Panc1 (cell line): ENCODE results near the gene SCLT1. TPM values are rescaled to one million over a fixed set of nuclear protein-coding genes. Genes with fewer than 3 reads are reported as not detected.

Source experiments
- ATAC-seq: fragments of 200-7000 bp; cut with Tn5 transposase; 2 replicates; pipeline ENCODE4 v1.9.1; 2020; ENCODE audit warnings: mild to moderate bottlenecking, moderate library complexity
- BruUV-seq: library from RNA; stranded (reverse); fragments of 400-500 nt; replicated peaks from 2 replicates; lab custom pipeline; 2021; lab: Mats Ljungman, UMichigan
- CTCF ChIA-PET: fragments of 300-600 bp; sonication (Branson Sonifier 250); formaldehyde crosslinking; loops from one replicate; lab custom pipeline; 2022; ENCODE audit warnings: antibody characterized with exemption; lab: Charles Lee
- POLR2A ChIA-PET: fragments of 300-600 bp; sonication (Branson Sonifier 250); formaldehyde crosslinking; loops from one replicate; lab custom pipeline; 2022; ENCODE audit warnings: antibody characterized with exemption; lab: Charles Lee
- DNase-seq: peaks from one replicate; pipeline ENCODE4 v3.0.0-alpha.2; 2010; ENCODE audit warnings: low read depth, low spot score
- H3K27ac ChIP-seq: 2 replicates; pipeline ENCODE4 v1.5.1; 2011; ENCODE audit warnings: mild to moderate bottlenecking, low read length, inconsistent platforms
- H3K27me3 ChIP-seq: fragments of 200-500 bp; sonication (Bioruptor generic); 2 replicates; pipeline ENCODE4 v1.6.0; 2014; ENCODE audit warnings: low read length, inconsistent platforms; ENCODE audit not compliant: control insufficient read depth, insufficient read depth
- H3K36me3 ChIP-seq: fragments of 200-500 bp; sonication (Bioruptor generic); 2 replicates; pipeline ENCODE4 v1.5.1; 2014; ENCODE audit warnings: inconsistent platforms, mild to moderate bottlenecking, low read length, moderate library complexity; ENCODE audit not compliant: control insufficient read depth, insufficient read depth
- H3K4me1 ChIP-seq: 2 replicates; pipeline ENCODE4 v1.5.1; 2011; ENCODE audit warnings: inconsistent platforms, mild to moderate bottlenecking, low read length, moderate library complexity; ENCODE audit not compliant: control insufficient read depth, insufficient read depth
- H3K4me3 ChIP-seq, 2 experiments: 2 replicates each; pipeline ENCODE4 v1.5.1; 2011 to 2012; ENCODE audit warnings: low read depth in 2 of 2, low read length in 2 of 2, mild to moderate bottlenecking in 2 of 2, inconsistent platforms in 1 of 2, moderate library complexity in 1 of 2
- H3K9me3 ChIP-seq: fragments of 200-500 bp; sonication (Bioruptor generic); 2 replicates; pipeline ENCODE4 v1.5.1; 2014; ENCODE audit warnings: low read depth, mild to moderate bottlenecking, inconsistent platforms, low read length, moderate library complexity; ENCODE audit not compliant: control insufficient read depth, insufficient read depth
- CTCF ChIP-seq: fragments of 450-650 bp; IDR thresholded peaks from 2 replicates; pipeline ENCODE4 v1.5.1; 2017; ENCODE audit warnings: mild to moderate bottlenecking
- POLR2AphosphoS5 ChIP-seq: IDR thresholded peaks from 2 replicates; pipeline ENCODE4 v1.6.1; 2012; ENCODE audit warnings: mild to moderate bottlenecking, low read depth, low read length, moderate library complexity
- REST ChIP-seq, 2 experiments: IDR thresholded peaks; 2 replicates each; pipeline ENCODE4 v1.6.1; 2011 to 2012; ENCODE audit warnings: low read depth in 2 of 2, control low read depth in 1 of 2, low read length in 1 of 2, mild to moderate bottlenecking in 1 of 2, moderate library complexity in 1 of 2; ENCODE audit not compliant: insufficient read depth in 1 of 2
- SIN3A ChIP-seq: IDR thresholded peaks from 2 replicates; pipeline ENCODE4 v1.6.1; 2012; ENCODE audit warnings: low read depth, mild to moderate bottlenecking, low read length, moderate library complexity, borderline replicate concordance; ENCODE audit not compliant: insufficient read depth
- TCF7L2 ChIP-seq: IDR thresholded peaks from 2 replicates; pipeline ENCODE4 v1.6.1; 2011; ENCODE audit warnings: mild to moderate bottlenecking, low read depth, low read length, inconsistent platforms
- in situ Hi-C: cut with HindIII; loops from 2 replicates; pipeline ENCODE4 v1.10.0; 2016; ENCODE audit warnings: low sequenced_read_pairs, low pct_unique_long_range_greater_than_20kb
- intact Hi-C: fragments of 100-400 bp; cut with micrococcal nuclease; formaldehyde crosslinking; loops from one replicate; pipeline ENCODE4 v1.10.0; 2022; ENCODE audit not compliant: unreplicated experiment
- total RNA-seq: library from RNA; stranded (reverse); gene quantifications from one replicate; pipeline ENCODE4 v1.2.1, GENCODE V29; 2021; ENCODE audit not compliant: unreplicated experiment

The SCLT1 gene
- total RNA-seq, 1 experiment from 2014 or later, result 9.7 TPM

GRCh38 chr4:128955751-128956150 is 137.6 kb downstream of the SCLT1 start:
- TF ChIP-seq REST (IDR thresholded peaks at IDR 0.05; ENCODE audit: insufficient read depth in 1 of 2, low read depth in 2 of 2, low read length in 1 of 2), result no peak
- no peak for TF ChIP-seq POLR2AphosphoS5
- TF ChIP-seq CTCF, result no peak
- TF ChIP-seq SIN3A, result no peak
- no peak for TF ChIP-seq TCF7L2
- CTCF ChIA-PET, result no interaction called here
- Histone ChIP-seq H3K4me3 (no peak overlapping the region), H3K9me3 (no peaks in the 10 kb centered on the region), H3K27ac (no peak overlapping the region), H3K27me3 (no peaks in the 10 kb centered on the region), H3K4me1 (no peaks in the 10 kb centered on the region), H3K36me3 (no peaks in the 10 kb centered on the region)
- in situ Hi-C loops, result no loop called here
- intact Hi-C loops, result no loop called here
- POLR2A ChIA-PET, result no interaction called here
- ATAC-seq, result no peak
- DNase-seq, result no peak
- BruUV-seq, result no TSS peak

- in situ Hi-C loops (no loop called here), intact Hi-C loops (no loop called here)
- DNase-seq (no peak), ATAC-seq (no peak)
- TF ChIP-seq POLR2AphosphoS5 (no peak), CTCF (no peak), SIN3A (no peak), REST (IDR thresholded peaks at IDR 0.05; ENCODE audit: insufficient read depth in 1 of 2, low read depth in 2 of 2, low read length in 1 of 2) (no peak), TCF7L2 (no peak)
- ChIA-PET POLR2A (no interaction called here), CTCF (no interaction called here)
- no peaks in the 10 kb centered on the region for H3K36me3 ChIP-seq
- no TSS peak for BruUV-seq
- no peaks in the 10 kb centered on the region for H3K27me3 ChIP-seq
- no peak overlapping the region for H3K27ac ChIP-seq
- no peak overlapping the region for H3K4me3 ChIP-seq
- H3K4me1 ChIP-seq, result no peaks in the 10 kb centered on the region
- H3K9me3 ChIP-seq, result no peaks in the 10 kb centered on the region
These were observed 138.4 kb downstream of the SCLT1 start for GRCh38 chr4:128954941-128955340.
